Naive thymus-derived CD8-positive, alpha-beta T cell (primary cell): ENCODE data around the gene CHST3. TPM values are rescaled to one million over a fixed set of nuclear protein-coding genes. Genes with fewer than 3 reads are reported as not detected.
"Not testable (repeated sequence)": the region's sequence is repeated elsewhere in the genome, so short reads cannot be mapped to it uniquely, and the experiment has no call there.

Source experiments
- ATAC-seq, 2 donors: fragments of 150-1000 bp; cut with Tn5 transposase in 1 of 2; sonication (Bioruptor Pico), chemical (Tn5 transposase) in 1 of 2; 1 replicate in 1 of 2; 2 replicates in 1 of 2; pipeline ENCODE4 v1.10.0; 2021; ENCODE audit warnings: mild to moderate bottlenecking in 2 of 2, moderate library complexity in 2 of 2
- POLR2A ChIA-PET: fragments of 350-600 bp; sonication (Branson Sonifier 250); formaldehyde crosslinking; loops from one replicate; lab custom pipeline; 2021; ENCODE audit warnings: antibody characterized with exemption; lab: Charles Lee
- DNase-seq, 10 donors: peaks; one replicate each; pipeline versions ENCODE4 v3.0.0 to v3.0.0-alpha.2; 2020 to 2022
- H3K27ac Mint-ChIP-seq, 10 donors: one replicate each; pipeline ENCODE4 v1.8.0; 2020 to 2022; ENCODE audit warnings: mild to moderate bottlenecking in 10 of 10, mixed read lengths in 10 of 10, moderate library complexity in 4 of 10, inconsistent platforms in 1 of 10
- H3K27me3 Mint-ChIP-seq, 5 donors: one replicate each; pipeline ENCODE4 v1.8.0; 2021 to 2022; ENCODE audit warnings: mixed read lengths in 5 of 5
- H3K36me3 Mint-ChIP-seq, 3 donors: one replicate each; pipeline ENCODE4 v1.8.0; 2020 to 2022; ENCODE audit warnings: mixed read lengths in 3 of 3, mild to moderate bottlenecking in 2 of 3, inconsistent platforms in 1 of 3
- H3K4me1 Mint-ChIP-seq, 4 donors: one replicate each; pipeline ENCODE4 v1.8.0; 2021 to 2022; ENCODE audit warnings: mixed read lengths in 4 of 4
- H3K4me3 Mint-ChIP-seq, 10 donors: one replicate each; pipeline ENCODE4 v1.8.0; 2020 to 2022; ENCODE audit warnings: mild to moderate bottlenecking in 10 of 10, mixed read lengths in 10 of 10, moderate library complexity in 6 of 10, inconsistent platforms in 1 of 10
- H3K9me3 Mint-ChIP-seq, 9 donors: one replicate each; pipeline ENCODE4 v1.8.0; 2020 to 2022; ENCODE audit warnings: mixed read lengths in 9 of 9, mild to moderate bottlenecking in 3 of 9, inconsistent platforms in 1 of 9, moderate library complexity in 1 of 9
- polyA plus RNA-seq, 3 donors: library from polyadenylated mRNA; unstranded; fragments of 300-500 nt; fragmentation: Illumina TruSeq; gene quantifications; one replicate each; pipeline ENCODE4 v1.2.3, GENCODE V29; 2021
- total RNA-seq, 8 experiments: library from RNA in 2 of 8; stranded (reverse) in 2 of 8; gene quantifications; one replicate each; pipeline ENCODE4 v1.2.3 and lab custom pipeline; 2021 to 2026

The CHST3 gene
- total and polyA plus RNA-seq, 5 experiments from 2014 or later, result not detected

GRCh38 chr10:71969929-71970328 is 5.7 kb downstream of the CHST3 start:
- Mint-ChIP-seq H3K27ac (no peak overlapping the region), H3K4me1 (peaks cover 8 to 23% (median 11%) of the 10 kb centered on the region in 4 donors), H3K9me3 (peaks cover 0 to 2% (median 0%) of the 10 kb centered on the region in 9 donors), H3K36me3 (no peaks in the 10 kb centered on the region), H3K27me3 (peaks cover 8 to 29% (median 27%) of the 10 kb centered on the region in 5 donors), H3K4me3 (no peak overlapping the region)
- ATAC-seq, result no peak
- POLR2A ChIA-PET, result no interaction called here
- no peak for DNase-seq

- Mint-ChIP-seq H3K9me3 (peaks cover 0 to 2% (median 0%) of the 10 kb centered on the region in 9 donors), H3K36me3 (no peaks in the 10 kb centered on the region), H3K4me1 (peaks cover 5 to 19% (median 7%) of the 10 kb centered on the region in 4 donors), H3K27me3 (peaks cover 5 to 25% (median 23%) of the 10 kb centered on the region in 5 donors), H3K4me3 (no peak overlapping the region), H3K27ac (no peak overlapping the region)
- POLR2A ChIA-PET, result no interaction called here
- no peak for DNase-seq
- ATAC-seq, result no peak
Observed at GRCh38 chr10:71970331-71970730, 6.1 kb downstream of the CHST3 start.

- Mint-ChIP-seq H3K27me3 (peaks cover 2 to 20% (median 18%) of the 10 kb centered on the region in 5 donors), H3K9me3 (no peaks in the 10 kb centered on the region), H3K4me3 (no peak overlapping the region), H3K4me1 (peaks cover 3 to 14% (median 7%) of the 10 kb centered on the region in 4 donors), H3K27ac (peak overlapping the region in 1 of 10 donors; percentile 33), H3K36me3 (no peaks in the 10 kb centered on the region)
- ATAC-seq (no peak), DNase-seq (no peak)
- POLR2A ChIA-PET, result no interaction called here
Observed at GRCh38 chr10:71970869-71971268, 6.7 kb downstream of the CHST3 start.

- no peak for DNase-seq
- POLR2A ChIA-PET, result no interaction called here
- no peaks in the 10 kb centered on the region for H3K36me3 Mint-ChIP-seq
- no peak overlapping the region for H3K4me3 Mint-ChIP-seq
- peaks cover 0 to 16% (median 13%) of the 10 kb centered on the region in 5 donors for H3K27me3 Mint-ChIP-seq
- peaks cover 3 to 14% (median 7%) of the 10 kb centered on the region in 4 donors for H3K4me1 Mint-ChIP-seq
- no peak for ATAC-seq
- H3K27ac Mint-ChIP-seq, result peak overlapping the region in 1 of 10 donors; percentile 33
- H3K9me3 Mint-ChIP-seq, result no peaks in the 10 kb centered on the region
Observed at GRCh38 chr10:71971311-71971731, 7.1 kb downstream of the CHST3 start.

GRCh38 chr10:71971769-71972555 is 7.8 kb downstream of the CHST3 start:
- ATAC-seq (no peak), DNase-seq (no peak)
- Mint-ChIP-seq H3K4me3 (no peak overlapping the region), H3K4me1 (peaks cover 3 to 14% (median 7%) of the 10 kb centered on the region in 4 donors), H3K27ac (peak overlapping the region in 1 of 10 donors; percentile 21), H3K36me3 (no peaks in the 10 kb centered on the region), H3K27me3 (peaks cover 0 to 10% (median 7%) of the 10 kb centered on the region in 5 donors), H3K9me3 (no peaks in the 10 kb centered on the region)
- POLR2A ChIA-PET, result no interaction called here

GRCh38 chr10:71972746-71973695 is 8.8 kb downstream of the CHST3 start:
- DNase-seq, result no peak
- POLR2A ChIA-PET, result no interaction called here
- Mint-ChIP-seq H3K4me3 (peak overlapping the region in 2 of 10 donors; percentile 33 to 34), H3K27ac (no peak overlapping the region), H3K9me3 (no peaks in the 10 kb centered on the region), H3K27me3 (peaks cover 0 to 6% (median under 1%) of the 10 kb centered on the region in 5 donors), H3K4me1 (peaks cover 3 to 14% (median 7%) of the 10 kb centered on the region in 4 donors), H3K36me3 (no peaks in the 10 kb centered on the region)
- no peak for ATAC-seq

GRCh38 chr10:71973777-71974488 is 9.7 kb downstream of the CHST3 start:
- no peaks in the 10 kb centered on the region for H3K36me3 Mint-ChIP-seq
- peak overlapping the region in 2 of 10 donors; percentile 11 to 44 for H3K27ac Mint-ChIP-seq
- H3K4me3 Mint-ChIP-seq, result peak overlapping the region in 1 of 10 donors; percentile 33
- POLR2A ChIA-PET, result no interaction called here
- H3K27me3 Mint-ChIP-seq, result peaks cover 0 to 6% (median 0%) of the 10 kb centered on the region in 5 donors
- DNase-seq (no peak), ATAC-seq (no peak)
- H3K9me3 Mint-ChIP-seq, result no peaks in the 10 kb centered on the region
- H3K4me1 Mint-ChIP-seq, result peaks cover 3 to 14% (median 7%) of the 10 kb centered on the region in 4 donors

GRCh38 chr10:71974489-71975021 is 10.4 kb downstream of the CHST3 start:
- Mint-ChIP-seq H3K27me3 (peaks cover 0 to 6% (median 0%) of the 10 kb centered on the region in 5 donors), H3K36me3 (no peaks in the 10 kb centered on the region), H3K4me1 (peaks cover 3 to 14% (median 7%) of the 10 kb centered on the region in 4 donors), H3K27ac (peak overlapping the region in 1 of 10 donors; percentile 77), H3K4me3 (no peak overlapping the region), H3K9me3 (no peaks in the 10 kb centered on the region)
- POLR2A ChIA-PET, result no interaction called here
- DNase-seq (no peak), ATAC-seq (no peak)

- DNase-seq (no peak), ATAC-seq (no peak)
- Mint-ChIP-seq H3K27ac (peak overlapping the region in 3 of 10 donors; percentile 22 to 30 (median 28)), H3K4me1 (peaks cover 3 to 14% (median 7%) of the 10 kb centered on the region in 4 donors), H3K4me3 (no peak overlapping the region), H3K36me3 (no peaks in the 10 kb centered on the region), H3K9me3 (no peaks in the 10 kb centered on the region), H3K27me3 (peaks cover 0 to 6% (median 0%) of the 10 kb centered on the region in 5 donors)
- POLR2A ChIA-PET, result no interaction called here
Observed at GRCh38 chr10:71975087-71975870, 11.1 kb downstream of the CHST3 start.

- DNase-seq (no peak), ATAC-seq (no peak)
- Mint-ChIP-seq H3K4me1 (peaks cover 3 to 14% (median 7%) of the 10 kb centered on the region in 4 donors), H3K9me3 (no peaks in the 10 kb centered on the region), H3K27ac (no peak overlapping the region), H3K36me3 (no peaks in the 10 kb centered on the region), H3K4me3 (no peak overlapping the region), H3K27me3 (peaks cover 0 to 6% (median 0%) of the 10 kb centered on the region in 5 donors)
- POLR2A ChIA-PET, result no interaction called here
Observed at GRCh38 chr10:71975871-71976725, 11.9 kb downstream of the CHST3 start.

GRCh38 chr10:71977614-71977903 is 13.4 kb downstream of the CHST3 start:
- H3K27me3 Mint-ChIP-seq, H3K4me3 Mint-ChIP-seq, POLR2A ChIA-PET, H3K9me3 Mint-ChIP-seq, ATAC-seq, H3K27ac Mint-ChIP-seq, H3K36me3 Mint-ChIP-seq, DNase-seq: not testable (repeated sequence)
- H3K4me1 Mint-ChIP-seq, result peaks cover 3 to 14% (median 7%) of the 10 kb centered on the region in 4 donors
